Peyer's patch (tissue), 4 donors: ENCODE measurements around the gene B3GNT5. TPM values are rescaled to one million over a fixed set of nuclear protein-coding genes. Genes with fewer than 3 reads are reported as not detected.
A peak's percentile ranks its signal among the peaks of the same experiment; 100 is the strongest.

ENCODE experiments used
- DNase-seq, 3 donors: peaks; one replicate each; pipeline ENCODE4 v3.0.0-alpha.2; 2017 to 2019
- H3K27ac ChIP-seq, 4 donors: fragments of 200-600 bp; sonication (generic); one replicate each; pipeline ENCODE4 v1.5.1; 2016 to 2019
- H3K27me3 ChIP-seq, 2 donors: fragments of 200-600 bp; sonication (generic); one replicate each; pipeline ENCODE4 v1.5.1; 2019
- H3K36me3 ChIP-seq, 3 donors: fragments of 200-600 bp; sonication (generic); one replicate each; pipeline ENCODE4 v1.5.1; 2016 to 2019
- H3K4me1 ChIP-seq, 4 donors: fragments of 200-600 bp; sonication (generic); one replicate each; pipeline ENCODE4 v1.5.1; 2016 to 2019
- H3K4me3 ChIP-seq, 4 donors: fragments of 200-600 bp; sonication (generic); 1 replicate in 3 of 4; 2 replicates in 1 of 4; pipeline ENCODE4 v1.5.1; 2016 to 2019; ENCODE audit warnings: mild to moderate bottlenecking in 1 of 4
- H3K9me3 ChIP-seq, 4 donors: fragments of 200-600 bp; sonication (generic); one replicate each; pipeline ENCODE4 v1.5.1; 2016 to 2019; ENCODE audit warnings: mild to moderate bottlenecking in 1 of 4
- POLR2A ChIP-seq, 2 donors: fragments of 450-650 bp; IDR thresholded peaks; one replicate each; pipeline ENCODE4 v1.5.1; 2017; ENCODE audit warnings: antibody characterized with exemption in 2 of 2, mild to moderate bottlenecking in 2 of 2, moderate library complexity in 2 of 2
- total RNA-seq, 4 donors: library from RNA; depleted of rRNA; stranded (reverse); fragments of >200 nt; gene quantifications; one replicate each; pipeline ENCODE4 v1.1.0, GENCODE V29; 2016
- TF ChIP-seq, protein P1 (sequence below), 6 experiments: fragments of 450-650 bp in 4 of 6; fragments of 200-600 bp in 2 of 6; sonication (generic) in 1 of 6; IDR thresholded peaks; one replicate each; pipeline ENCODE4 v1.5.1; 2017 to 2019; ENCODE audit warnings: antibody characterized with exemption in 6 of 6, mild to moderate bottlenecking in 3 of 6, moderate library complexity in 1 of 6

The B3GNT5 gene
- total RNA-seq, 4 donors from 2014 or later = 15.7 to 66.2 (median 42.2) TPM

DNA sequence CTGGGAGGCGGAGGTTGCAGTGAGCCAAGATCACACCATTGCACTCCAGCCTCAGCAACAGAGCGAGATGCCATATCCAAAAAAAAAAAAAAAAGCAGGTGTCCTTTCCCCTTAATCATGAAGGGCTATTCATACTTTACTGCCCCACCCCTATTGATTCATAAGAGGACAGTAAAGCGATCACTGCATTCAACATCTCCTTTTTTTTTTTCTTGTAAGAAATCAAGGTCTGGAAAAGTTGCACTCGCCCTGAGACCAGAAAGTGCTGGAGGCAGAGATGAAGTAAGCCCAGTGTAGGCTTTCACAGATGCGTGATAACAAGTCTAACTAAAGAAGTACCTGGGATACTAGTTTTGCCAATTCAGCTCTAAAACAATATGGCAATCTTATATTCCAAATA, 24.2 kb downstream of the B3GNT5 start:
- no peak for DNase-seq
- no peaks in the 10 kb centered on the region for H3K9me3 ChIP-seq
- no peak overlapping the region for H3K4me3 ChIP-seq
- H3K27me3 ChIP-seq = no peaks in the 10 kb centered on the region
- H3K36me3 ChIP-seq = peaks cover 0 to 3% (median 0%) of the 10 kb centered on the region in 3 donors
- no peak overlapping the region for H3K27ac ChIP-seq
- TF ChIP-seq, protein P1, sequence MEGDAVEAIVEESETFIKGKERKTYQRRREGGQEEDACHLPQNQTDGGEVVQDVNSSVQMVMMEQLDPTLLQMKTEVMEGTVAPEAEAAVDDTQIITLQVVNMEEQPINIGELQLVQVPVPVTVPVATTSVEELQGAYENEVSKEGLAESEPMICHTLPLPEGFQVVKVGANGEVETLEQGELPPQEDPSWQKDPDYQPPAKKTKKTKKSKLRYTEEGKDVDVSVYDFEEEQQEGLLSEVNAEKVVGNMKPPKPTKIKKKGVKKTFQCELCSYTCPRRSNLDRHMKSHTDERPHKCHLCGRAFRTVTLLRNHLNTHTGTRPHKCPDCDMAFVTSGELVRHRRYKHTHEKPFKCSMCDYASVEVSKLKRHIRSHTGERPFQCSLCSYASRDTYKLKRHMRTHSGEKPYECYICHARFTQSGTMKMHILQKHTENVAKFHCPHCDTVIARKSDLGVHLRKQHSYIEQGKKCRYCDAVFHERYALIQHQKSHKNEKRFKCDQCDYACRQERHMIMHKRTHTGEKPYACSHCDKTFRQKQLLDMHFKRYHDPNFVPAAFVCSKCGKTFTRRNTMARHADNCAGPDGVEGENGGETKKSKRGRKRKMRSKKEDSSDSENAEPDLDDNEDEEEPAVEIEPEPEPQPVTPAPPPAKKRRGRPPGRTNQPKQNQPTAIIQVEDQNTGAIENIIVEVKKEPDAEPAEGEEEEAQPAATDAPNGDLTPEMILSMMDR (IDR thresholded peaks at IDR 0.05) = no peak
- no peak for TF ChIP-seq POLR2A (IDR thresholded peaks at IDR 0.05)
- peaks cover 0 to 16% (median 0%) of the 10 kb centered on the region in 4 donors for H3K4me1 ChIP-seq

DNA sequence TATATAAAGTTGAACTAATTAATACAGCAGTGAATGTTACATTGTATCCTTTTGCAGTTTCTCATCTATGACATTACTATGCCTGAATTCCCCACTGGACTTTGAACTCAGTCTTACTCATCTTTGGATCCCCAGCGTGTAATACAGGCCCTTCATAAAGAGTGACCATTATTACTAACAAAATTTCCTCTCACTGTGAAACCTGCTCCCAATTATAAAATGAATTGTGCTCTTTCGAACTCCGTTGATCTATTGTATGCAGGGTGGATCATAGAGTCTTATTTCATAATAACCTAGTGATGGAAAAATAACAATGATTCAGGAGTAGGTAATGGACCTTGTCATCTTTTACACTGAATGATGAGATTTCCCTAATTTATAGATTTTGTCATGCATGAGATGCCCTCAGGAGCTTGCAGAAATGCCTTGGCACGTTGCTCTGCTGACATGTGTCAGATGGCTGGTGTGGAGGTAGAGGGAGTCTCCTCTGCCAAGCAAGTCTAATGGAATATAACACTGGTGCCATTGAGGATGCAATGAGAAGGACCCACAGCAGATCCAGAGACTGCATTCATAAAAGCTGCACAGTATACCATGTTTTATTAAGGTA, 25.5 kb downstream of the B3GNT5 start:
- TF ChIP-seq, protein P1 (IDR thresholded peaks at IDR 0.05) = no peak
- TF ChIP-seq POLR2A (IDR thresholded peaks at IDR 0.05) = no peak
- Histone ChIP-seq H3K4me1 (peaks cover 0 to 16% (median 0%) of the 10 kb centered on the region in 4 donors), H3K27me3 (no peaks in the 10 kb centered on the region), H3K27ac (peak overlapping the region in 1 of 4 donors; percentile 36), H3K36me3 (peaks cover 0 to 3% (median 0%) of the 10 kb centered on the region in 3 donors), H3K4me3 (no peak overlapping the region), H3K9me3 (no peaks in the 10 kb centered on the region)
- no peak for DNase-seq

DNA sequence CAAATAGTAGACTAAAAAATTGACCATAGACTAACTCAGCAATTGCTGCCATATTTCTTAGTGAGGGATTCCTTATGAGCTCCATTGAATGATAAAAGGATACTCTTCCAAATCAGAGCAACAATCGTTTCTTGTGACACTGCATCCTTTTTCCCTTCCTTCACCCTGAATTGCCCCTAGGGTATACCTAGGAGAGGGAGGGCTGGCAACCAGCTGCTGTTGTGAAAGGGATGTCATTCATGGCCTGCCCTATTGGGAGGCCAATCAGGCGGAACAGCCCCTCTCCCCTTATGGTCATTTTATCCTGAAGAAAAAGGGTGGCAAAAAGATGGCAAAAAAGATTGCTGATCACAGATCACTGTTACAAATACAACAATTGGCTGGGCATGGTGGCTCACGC, 26.3 kb downstream of the B3GNT5 start:
- Histone ChIP-seq H3K4me1 (peaks cover 0 to 16% (median 0%) of the 10 kb centered on the region in 4 donors), H3K27me3 (no peaks in the 10 kb centered on the region), H3K36me3 (peaks cover 0 to 3% (median 0%) of the 10 kb centered on the region in 3 donors), H3K27ac (no peak overlapping the region), H3K4me3 (no peak overlapping the region), H3K9me3 (no peaks in the 10 kb centered on the region)
- TF ChIP-seq, protein P1 (IDR thresholded peaks at IDR 0.05) = no peak
- TF ChIP-seq POLR2A (IDR thresholded peaks at IDR 0.05) = no peak
- DNase-seq = no peak

DNA sequence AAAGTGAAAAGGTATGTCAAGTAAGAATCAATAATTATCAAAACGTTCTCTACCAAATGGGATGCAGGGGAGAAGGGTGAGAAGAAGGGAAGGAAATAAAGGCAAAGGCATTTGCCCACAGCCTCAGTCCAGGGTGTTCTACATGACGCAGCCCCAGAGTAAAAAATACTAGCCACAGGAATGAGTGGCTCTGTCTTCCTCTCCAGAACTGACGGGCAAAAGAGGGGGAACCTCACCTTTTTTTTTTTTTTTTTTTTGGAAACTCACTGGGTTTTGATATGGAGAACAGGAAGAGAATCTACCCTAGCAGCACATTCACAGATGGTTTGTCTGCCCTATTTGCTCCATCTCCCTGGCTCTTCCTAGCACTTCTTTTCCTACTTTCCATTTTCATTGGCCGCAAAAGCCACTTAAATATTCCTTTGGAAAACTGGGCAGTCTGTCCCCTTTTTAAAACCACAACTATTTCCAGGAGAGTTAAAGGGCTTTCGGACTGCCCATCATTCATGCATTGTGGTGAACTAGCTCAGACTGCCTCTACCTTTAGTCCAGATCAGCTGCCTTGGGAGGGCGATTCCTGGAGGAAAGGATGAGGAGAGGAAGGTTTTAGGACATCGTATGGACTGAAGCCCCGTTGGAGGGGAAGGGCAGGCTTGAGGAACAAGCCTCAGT, 28.2 kb downstream of the B3GNT5 start:
- DNase-seq = no peak
- no peak overlapping the region for H3K27ac ChIP-seq
- no peaks in the 10 kb centered on the region for H3K9me3 ChIP-seq
- peaks cover 5 to 10% (median 7%) of the 10 kb centered on the region in 4 donors for H3K4me1 ChIP-seq
- peaks cover 0 to 3% (median 0%) of the 10 kb centered on the region in 3 donors for H3K36me3 ChIP-seq
- no peaks in the 10 kb centered on the region for H3K27me3 ChIP-seq
- H3K4me3 ChIP-seq = no peak overlapping the region
- no peak for TF ChIP-seq POLR2A (IDR thresholded peaks at IDR 0.05)
- TF ChIP-seq, protein P1 (IDR thresholded peaks at IDR 0.05) = no peak

- Histone ChIP-seq H3K36me3 (no peaks in the 10 kb centered on the region), H3K4me1 (peaks cover 5 to 14% (median 7%) of the 10 kb centered on the region in 4 donors), H3K27ac (no peak overlapping the region), H3K9me3 (no peaks in the 10 kb centered on the region), H3K4me3 (no peak overlapping the region), H3K27me3 (no peaks in the 10 kb centered on the region)
- no peak for DNase-seq
- no peak for TF ChIP-seq POLR2A (IDR thresholded peaks at IDR 0.05)
- TF ChIP-seq, protein P1 (IDR thresholded peaks at IDR 0.05) = no peak
These were observed 30.8 kb downstream of the B3GNT5 start for GRCh38 chr3:183283886-183284285.
